HepG2 (cell line): ENCODE data around the gene CDX2.

Experiments used
- GTF2F1 ChIP-seq: fragments of 150-350 bp; IDR thresholded peaks from 2 replicates; pipeline ENCODE4 v1.6.1; 2014; ENCODE audit warnings: low read length
- KAT8 ChIP-seq: IDR thresholded peaks from 2 replicates; pipeline ENCODE4 v1.6.1; 2016; ENCODE audit warnings: missing genetic modification reagents, missing compliant biosample characterization
- KDM4B ChIP-seq: sonication (generic); formaldehyde crosslinking; IDR thresholded peaks from 2 replicates; pipeline ENCODE4 v1.4.0; 2020; ENCODE audit warnings: missing genetic modification reagents
- MIER2 ChIP-seq: IDR thresholded peaks from 2 replicates; pipeline ENCODE4 v1.6.1; 2016; ENCODE audit warnings: missing biosample characterization, missing genetic modification reagents
- NFIC ChIP-seq: IDR thresholded peaks from 2 replicates; pipeline ENCODE4 v1.6.1; 2012; ENCODE audit warnings: mild to moderate bottlenecking, low read length, inconsistent platforms
- POLR2A ChIP-seq, 2 experiments: IDR thresholded peaks; 2 replicates each; pipeline ENCODE4 v1.6.1; 2011; ENCODE audit warnings: low read depth in 2 of 2, low read length in 2 of 2, mild to moderate bottlenecking in 1 of 2, moderate library complexity in 1 of 2; ENCODE audit not compliant: insufficient read depth in 1 of 2
- ZKSCAN1 ChIP-seq: fragments of 150-350 bp; IDR thresholded peaks from 2 replicates; pipeline ENCODE4 v1.6.1; 2014; ENCODE audit warnings: low read length
- ZNF121 ChIP-seq: sonication (generic); formaldehyde crosslinking; IDR thresholded peaks from 2 replicates; pipeline ENCODE4 v1.5.0; 2020; ENCODE audit warnings: mild to moderate bottlenecking, missing genetic modification reagents
- ZNF343 ChIP-seq: sonication (generic); formaldehyde crosslinking; IDR thresholded peaks from 2 replicates; pipeline ENCODE4 v1.4.0; 2020; ENCODE audit warnings: mild to moderate bottlenecking, missing genetic modification reagents
- ZNF446 ChIP-seq: sonication (generic); formaldehyde crosslinking; IDR thresholded peaks from 2 replicates; pipeline ENCODE4 v1.5.0; 2020; ENCODE audit warnings: mild to moderate bottlenecking, missing genetic modification reagents
- ZNF496 ChIP-seq: sonication (generic); formaldehyde crosslinking; IDR thresholded peaks from 2 replicates; pipeline ENCODE4 v1.8.1; 2023; ENCODE audit warnings: mild to moderate bottlenecking, moderate library complexity, missing genetic modification reagents; ENCODE audit not compliant: insufficient replicate concordance
- ZNF564 ChIP-seq: sonication (generic); formaldehyde crosslinking; IDR thresholded peaks from 2 replicates; pipeline ENCODE4 v1.8.1; 2023; ENCODE audit warnings: mild to moderate bottlenecking, missing genetic modification reagents
- TF ChIP-seq, protein P1 (sequence below): sonication (generic); formaldehyde crosslinking; IDR thresholded peaks from 2 replicates; pipeline ENCODE4 v1.5.0; 2020; ENCODE audit warnings: mild to moderate bottlenecking, missing genetic modification reagents, moderate library complexity

DNA sequence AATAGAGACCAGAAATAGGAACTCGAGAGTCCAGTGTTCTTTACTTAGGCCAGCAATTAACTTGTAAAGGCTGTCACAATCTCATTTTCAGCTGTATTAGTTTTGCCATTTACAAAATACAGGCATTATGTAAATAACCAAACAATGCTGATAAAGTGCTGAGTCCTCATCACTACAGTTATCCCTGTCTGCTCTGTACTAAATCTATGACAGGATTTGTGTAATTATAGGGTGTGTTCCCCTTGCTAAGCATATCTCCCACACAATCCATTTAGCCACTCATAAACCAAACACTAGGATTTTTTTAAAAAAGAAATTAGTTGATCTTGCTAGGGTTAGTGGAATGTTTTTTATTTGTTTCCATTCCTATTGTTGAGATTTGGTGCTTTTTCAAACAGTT lies 26.1 kb downstream of the CDX2 start:
- TF ChIP-seq, protein P1, sequence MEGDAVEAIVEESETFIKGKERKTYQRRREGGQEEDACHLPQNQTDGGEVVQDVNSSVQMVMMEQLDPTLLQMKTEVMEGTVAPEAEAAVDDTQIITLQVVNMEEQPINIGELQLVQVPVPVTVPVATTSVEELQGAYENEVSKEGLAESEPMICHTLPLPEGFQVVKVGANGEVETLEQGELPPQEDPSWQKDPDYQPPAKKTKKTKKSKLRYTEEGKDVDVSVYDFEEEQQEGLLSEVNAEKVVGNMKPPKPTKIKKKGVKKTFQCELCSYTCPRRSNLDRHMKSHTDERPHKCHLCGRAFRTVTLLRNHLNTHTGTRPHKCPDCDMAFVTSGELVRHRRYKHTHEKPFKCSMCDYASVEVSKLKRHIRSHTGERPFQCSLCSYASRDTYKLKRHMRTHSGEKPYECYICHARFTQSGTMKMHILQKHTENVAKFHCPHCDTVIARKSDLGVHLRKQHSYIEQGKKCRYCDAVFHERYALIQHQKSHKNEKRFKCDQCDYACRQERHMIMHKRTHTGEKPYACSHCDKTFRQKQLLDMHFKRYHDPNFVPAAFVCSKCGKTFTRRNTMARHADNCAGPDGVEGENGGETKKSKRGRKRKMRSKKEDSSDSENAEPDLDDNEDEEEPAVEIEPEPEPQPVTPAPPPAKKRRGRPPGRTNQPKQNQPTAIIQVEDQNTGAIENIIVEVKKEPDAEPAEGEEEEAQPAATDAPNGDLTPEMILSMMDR, result no peak
- no peak for TF ChIP-seq KDM4B (CRISPR knock-in tag)
- no peak for TF ChIP-seq NFIC
- no peak for TF ChIP-seq ZNF446
- TF ChIP-seq ZNF496 (CRISPR knock-in tag), result no peak
- no peak for TF ChIP-seq ZNF121 (CRISPR knock-in tag)
- no peak for TF ChIP-seq ZNF564 (CRISPR knock-in tag)
- no peak for TF ChIP-seq POLR2A (IDR thresholded peaks at IDR 0.05; ENCODE audit: insufficient read depth in 1 of 2, low read depth in 2 of 2, low read length in 2 of 2)
- no peak for TF ChIP-seq ZKSCAN1
- TF ChIP-seq KAT8 (CRISPR knock-in tag), result no peak
- TF ChIP-seq MIER2, result no peak
- TF ChIP-seq ZNF343 (CRISPR knock-in tag), result no peak
- no peak for TF ChIP-seq GTF2F1
